OCI-LY7 (cell line): ENCODE measurements around the gene MAU2. TPM values are rescaled to one million over a fixed set of nuclear protein-coding genes. Genes with fewer than 3 reads are reported as not detected.

Source experiments
- BruUV-seq: library from RNA; stranded (reverse); fragments of 400-500 nt; replicated peaks from 2 replicates; lab custom pipeline; 2021; lab: Mats Ljungman, UMichigan
- CTCF ChIA-PET: fragments of 300-600 bp; sonication (Branson Sonifier 250); formaldehyde crosslinking; loops from one replicate; lab custom pipeline; 2022; ENCODE audit warnings: antibody characterized with exemption; ENCODE audit not compliant: unreplicated experiment; lab: Charles Lee
- POLR2A ChIA-PET: fragments of 300-600 bp; sonication (Branson Sonifier 250); formaldehyde crosslinking; loops from one replicate; lab custom pipeline; 2022; ENCODE audit warnings: antibody characterized with exemption; lab: Charles Lee
- DNase-seq: peaks from one replicate; pipeline ENCODE4 v3.0.0-alpha.2; 2015; ENCODE audit warnings: low spot score
- H2AFZ ChIP-seq: fragments of 200-600 bp; sonication (generic), shearing (Covaris generic); 2 replicates; pipeline ENCODE4 v1.6.1; 2014; ENCODE audit warnings: mild to moderate bottlenecking, antibody characterized with exemption, low read length, moderate library complexity
- H3K27ac ChIP-seq: fragments of 200-600 bp; sonication (generic); 2 replicates; pipeline ENCODE4 v1.5.1; 2014; ENCODE audit warnings: mixed run types, low read depth, mild to moderate bottlenecking, moderate library complexity, low read length, inconsistent platforms; ENCODE audit not compliant: poor library complexity, severe bottlenecking
- H3K36me3 ChIP-seq: fragments of 200-600 bp; sonication (generic); 2 replicates; pipeline ENCODE4 v1.6.1; 2014; ENCODE audit warnings: mild to moderate bottlenecking, antibody characterized with exemption, low read length, moderate library complexity, mixed read lengths; ENCODE audit not compliant: insufficient read depth
- H3K4me1 ChIP-seq: fragments of 200-600 bp; sonication (generic); 2 replicates; pipeline ENCODE4 v1.5.1; 2014; ENCODE audit warnings: mild to moderate bottlenecking, low read length; ENCODE audit not compliant: insufficient read depth, poor library complexity, severe bottlenecking
- H3K4me2 ChIP-seq: fragments of 200-600 bp; sonication (generic); 2 replicates; pipeline ENCODE4 v1.6.1; 2014; ENCODE audit warnings: mild to moderate bottlenecking, low read length
- H3K4me3 ChIP-seq: fragments of 200-600 bp; sonication (generic); 2 replicates; pipeline ENCODE4 v1.5.1; 2014; ENCODE audit warnings: mild to moderate bottlenecking, low read depth, low read length; ENCODE audit not compliant: poor library complexity, severe bottlenecking
- H3K79me2 ChIP-seq: fragments of 200-600 bp; sonication (generic); 2 replicates; pipeline ENCODE4 v1.6.1; 2016; ENCODE audit warnings: low read depth, mild to moderate bottlenecking, low read length, moderate library complexity, mixed read lengths; ENCODE audit not compliant: insufficient read depth
- H3K9me2 ChIP-seq: fragments of 200-600 bp; sonication (generic); 2 replicates; pipeline ENCODE4 v1.6.1; 2016; ENCODE audit warnings: mild to moderate bottlenecking, low read length, mixed read lengths; ENCODE audit not compliant: insufficient read depth
- H3K9me3 ChIP-seq: fragments of 200-600 bp; sonication (generic); 2 replicates; pipeline ENCODE4 v1.6.1; 2014; ENCODE audit warnings: mild to moderate bottlenecking, mixed run types, low read length, mixed read lengths
- H4K20me1 ChIP-seq: fragments of 200-600 bp; sonication (generic); 2 replicates; pipeline ENCODE4 v1.6.1; 2014; ENCODE audit warnings: mild to moderate bottlenecking, antibody characterized with exemption, low read length, moderate library complexity, mixed read lengths; ENCODE audit not compliant: insufficient read depth
- CTCF ChIP-seq: fragments of 200-600 bp; sonication (generic); conservative IDR thresholded peaks from 2 replicates; pipeline ENCODE4 v1.5.1; 2014; ENCODE audit warnings: mild to moderate bottlenecking, antibody characterized with exemption, low read length, moderate library complexity, mixed read lengths
- EZH2phosphoT487 ChIP-seq: fragments of 200-600 bp; sonication (generic); IDR thresholded peaks from 2 replicates; pipeline ENCODE4 v1.6.1; 2018; ENCODE audit warnings: low read depth, borderline replicate concordance, mild to moderate bottlenecking, mixed run types, antibody characterized with exemption, low read length, moderate library complexity, mixed read lengths
- intact Hi-C: fragments of 100-400 bp; cut with micrococcal nuclease; formaldehyde crosslinking; loops from one replicate; pipeline ENCODE4 v1.10.0; 2022; ENCODE audit not compliant: unreplicated experiment
- total RNA-seq, 2 experiments: library from RNA; depleted of rRNA in 1 of 2; stranded (reverse); fragments of >200 nt in 1 of 2; shearing (Covaris generic) in 1 of 2; gene quantifications; 2 replicates each; pipeline ENCODE4 v1.2.3, GENCODE V29; 2014 to 2022

Gene MAU2
- total RNA-seq, 2 experiments from 2014 or later, result 58.7 to 81.7 TPM

DNA sequence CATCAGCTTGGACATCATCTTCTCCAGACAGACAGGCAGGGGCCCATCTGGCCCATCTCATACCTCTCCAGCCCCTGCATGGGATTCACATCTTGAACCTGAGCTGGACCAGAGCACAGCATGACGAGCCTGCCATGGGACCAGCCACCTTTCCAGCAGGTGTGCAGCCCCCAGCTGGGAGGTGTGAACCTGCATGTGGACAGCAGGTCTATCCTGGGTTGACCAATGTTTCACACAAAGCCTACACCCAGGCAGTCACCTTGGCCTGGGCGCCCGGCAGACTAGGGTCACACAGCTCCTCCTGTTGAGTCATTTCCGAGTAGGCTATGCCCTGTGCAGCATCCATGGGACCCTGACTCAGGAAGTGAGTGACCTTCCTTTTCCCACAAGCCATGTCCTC lies 41.4 kb downstream of the MAU2 start:
- intact Hi-C loops, result loop anchor here (5.0 kb wide), 1 partner anchor 170 kb away; the partner anchor contains the start of genes BORCS8 and RFXANK
- Histone ChIP-seq H3K27ac (no peak overlapping the region), H3K9me2 (no peaks in the 10 kb centered on the region), H4K20me1 (no peaks in the 10 kb centered on the region), H3K4me2 (no peak overlapping the region), H2AFZ (no peak overlapping the region), H3K4me3 (no peak overlapping the region), H3K4me1 (peaks cover 36% of the 10 kb centered on the region), H3K79me2 (no peaks in the 10 kb centered on the region), H3K36me3 (peaks cover 4% of the 10 kb centered on the region; the same call in 1 of the 2 replicates), H3K9me3 (no peaks in the 10 kb centered on the region)
- DNase-seq, result no peak
- TF ChIP-seq CTCF (no peak), EZH2phosphoT487 (no peak)
- CTCF ChIA-PET, result no interaction called here
- no TSS peak for BruUV-seq
- POLR2A ChIA-PET, result interaction anchor here (0.7 kb wide), 1 partner anchor 171 kb away, joined by 4 read pairs; no protein-coding TSS in a partner anchor

DNA sequence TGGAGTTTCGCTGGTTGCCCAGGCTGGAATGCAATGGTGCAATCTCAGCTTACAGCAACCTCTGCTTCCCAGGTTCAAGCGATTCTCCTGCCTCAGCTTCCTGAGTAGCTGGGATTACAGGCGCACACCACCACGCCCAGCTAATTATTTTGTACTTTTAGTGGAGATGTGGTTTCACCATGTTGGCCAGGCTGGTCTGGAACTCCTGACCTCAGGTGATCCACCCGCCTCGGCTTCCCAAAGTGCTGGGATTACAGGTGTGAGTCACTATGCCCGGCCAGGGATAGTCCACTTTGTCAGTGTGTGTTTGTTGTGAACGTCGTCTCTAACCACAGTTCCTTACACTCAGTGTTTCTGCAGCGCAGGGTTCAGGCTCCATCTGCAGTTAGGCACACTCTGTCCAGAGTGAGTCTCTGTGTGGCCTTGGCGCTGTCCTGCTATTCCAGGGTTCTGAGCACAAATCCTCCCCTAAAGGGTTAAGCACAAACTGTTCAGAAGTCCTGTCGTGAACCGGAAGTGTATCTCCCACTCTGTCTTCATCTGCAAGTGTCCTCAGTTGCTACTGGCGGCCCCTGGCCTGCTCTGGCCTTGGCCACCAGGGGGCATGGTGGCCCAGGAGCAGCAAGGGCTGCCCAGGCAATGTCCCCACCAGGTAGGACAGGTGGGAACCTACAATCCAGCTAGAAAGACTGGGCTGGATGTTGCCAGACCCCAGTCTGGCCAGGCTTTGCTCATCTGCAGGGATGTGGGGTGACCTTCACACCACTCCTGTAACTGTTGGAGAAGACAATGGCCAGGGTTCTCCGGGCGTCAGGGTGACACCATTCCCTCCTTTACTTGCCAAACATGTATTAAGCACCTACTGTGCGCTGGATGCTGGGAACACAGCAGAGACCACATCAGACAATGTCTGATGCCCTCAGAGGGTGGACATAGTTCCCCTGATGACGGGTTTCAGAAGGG lies 46.1 kb downstream of the MAU2 start:
- Histone ChIP-seq H3K4me3 (peak overlapping the region; percentile 50), H3K36me3 (no peaks in the 10 kb centered on the region), H3K9me3 (no peaks in the 10 kb centered on the region), H4K20me1 (no peaks in the 10 kb centered on the region), H3K79me2 (no peaks in the 10 kb centered on the region), H2AFZ (peak overlapping the region; percentile 90), H3K27ac (peak overlapping the region; percentile 43), H3K9me2 (no peaks in the 10 kb centered on the region), H3K4me1 (peaks cover 26% of the 10 kb centered on the region), H3K4me2 (peak overlapping the region; percentile 67)
- POLR2A ChIA-PET, result no interaction called here
- intact Hi-C loops, result loop anchor here (1.0 kb wide), 2 partner anchors 41 to 124 kb away; no protein-coding TSS in a partner anchor
- TF ChIP-seq CTCF, result peak; percentile 97
- TF ChIP-seq EZH2phosphoT487, result no peak
- no TSS peak for BruUV-seq
- CTCF ChIA-PET, result interaction anchor here (0.6 to 1.1 kb wide), 3 partner anchors 38 to 138 kb away, joined by 3 to 5 read pairs (median 3); partner anchors contain the start of gene GATAD2A
- DNase-seq, result peak; percentile 92

DNA sequence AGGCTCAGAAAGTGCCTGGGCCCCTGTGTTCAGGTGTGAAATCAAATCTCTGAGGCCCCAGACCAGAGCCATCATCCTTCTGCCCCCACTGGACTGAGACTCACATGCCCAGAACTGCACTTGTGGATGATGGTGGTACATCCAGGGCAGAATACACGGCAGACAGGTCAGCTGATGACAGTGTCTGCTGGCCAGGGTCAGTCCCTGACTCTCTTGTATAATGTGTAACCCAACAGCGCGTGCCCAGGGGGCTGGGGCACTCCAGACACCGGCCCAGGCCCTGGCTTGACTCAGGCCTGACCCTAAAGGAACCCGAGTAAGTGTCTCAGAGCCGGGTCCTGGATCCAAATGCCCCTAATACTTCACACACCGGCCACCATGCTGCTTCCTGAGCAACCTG lies 47.5 kb downstream of the MAU2 start:
- Histone ChIP-seq H4K20me1 (no peaks in the 10 kb centered on the region), H2AFZ (no peak overlapping the region), H3K4me3 (no peak overlapping the region), H3K27ac (no peak overlapping the region), H3K36me3 (no peaks in the 10 kb centered on the region), H3K4me2 (no peak overlapping the region), H3K79me2 (no peaks in the 10 kb centered on the region), H3K9me2 (no peaks in the 10 kb centered on the region), H3K9me3 (no peaks in the 10 kb centered on the region), H3K4me1 (peaks cover 40% of the 10 kb centered on the region)
- no peak for DNase-seq
- TF ChIP-seq CTCF, result no peak
- TF ChIP-seq EZH2phosphoT487, result no peak
- no TSS peak for BruUV-seq
- POLR2A ChIA-PET, result no interaction called here
- intact Hi-C loops, result no loop called here
- CTCF ChIA-PET, result interaction anchor here (1.2 kb wide), 1 partner anchor 122 kb away, joined by 4 read pairs; no protein-coding TSS in a partner anchor
